T-helper 2 cell (primary cell): ENCODE data around the gene MAP7D1.
"Not testable (repeated sequence)": the region's sequence is repeated elsewhere in the genome, so short reads cannot be mapped to it uniquely, and the experiment has no call there.

Experiments used
- DNase-seq, 5 experiments: peaks; one replicate each; pipeline versions ENCODE4 v3.0.0 to v3.0.0-alpha.2; 2012 to 2022

MAP7D1 gene

GRCh38 chr1:36170643-36171412 lies 14.9 kb downstream of the MAP7D1 start:
- DNase-seq: no peak

DNA sequence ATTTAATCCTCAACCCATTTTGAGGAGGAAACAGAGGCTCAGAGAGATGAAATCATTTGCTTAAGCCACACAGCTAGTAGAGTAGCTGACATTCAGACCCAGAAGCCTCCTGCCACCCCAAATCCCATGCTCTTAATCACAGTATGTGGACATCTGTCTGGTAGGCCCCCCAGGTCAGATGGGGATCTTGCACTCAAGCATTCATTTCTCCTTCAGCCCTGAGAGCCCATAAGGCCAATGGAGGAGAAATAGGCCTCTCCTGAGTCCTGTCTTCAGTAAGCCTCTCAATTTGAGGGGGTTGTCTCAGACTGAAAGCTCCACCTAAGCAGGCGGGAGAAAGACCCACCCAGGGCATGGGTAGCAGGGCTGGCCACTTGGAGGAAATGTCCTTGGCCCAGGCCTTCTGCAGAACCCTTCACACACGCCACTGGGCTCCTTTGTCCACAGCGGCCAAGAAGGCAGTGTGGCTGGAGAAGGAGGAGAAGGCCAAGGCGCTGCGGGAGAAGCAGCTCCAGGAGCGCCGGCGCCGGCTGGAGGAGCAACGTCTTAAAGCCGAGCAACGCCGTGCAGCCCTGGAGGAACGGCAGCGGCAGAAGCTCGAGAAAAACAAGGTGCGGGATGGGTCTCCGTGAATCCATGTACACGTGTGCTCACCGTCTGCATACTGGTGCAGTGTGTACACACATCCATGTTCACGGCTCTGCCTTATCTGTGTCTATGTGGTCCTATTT lies 16.2 kb downstream of the MAP7D1 start:
- no peak for DNase-seq

GRCh38 chr1:36172983-36173382 lies 17.0 kb downstream of the MAP7D1 start:
- DNase-seq: no peak

- DNase-seq: no peak
These were observed 18.8 kb downstream of the MAP7D1 start for GRCh38 chr1:36174713-36175112.

- peak in 1 of 5 experiments; percentile 21 for DNase-seq
These were observed 19.5 kb downstream of the MAP7D1 start for GRCh38 chr1:36175137-36176095.

DNA sequence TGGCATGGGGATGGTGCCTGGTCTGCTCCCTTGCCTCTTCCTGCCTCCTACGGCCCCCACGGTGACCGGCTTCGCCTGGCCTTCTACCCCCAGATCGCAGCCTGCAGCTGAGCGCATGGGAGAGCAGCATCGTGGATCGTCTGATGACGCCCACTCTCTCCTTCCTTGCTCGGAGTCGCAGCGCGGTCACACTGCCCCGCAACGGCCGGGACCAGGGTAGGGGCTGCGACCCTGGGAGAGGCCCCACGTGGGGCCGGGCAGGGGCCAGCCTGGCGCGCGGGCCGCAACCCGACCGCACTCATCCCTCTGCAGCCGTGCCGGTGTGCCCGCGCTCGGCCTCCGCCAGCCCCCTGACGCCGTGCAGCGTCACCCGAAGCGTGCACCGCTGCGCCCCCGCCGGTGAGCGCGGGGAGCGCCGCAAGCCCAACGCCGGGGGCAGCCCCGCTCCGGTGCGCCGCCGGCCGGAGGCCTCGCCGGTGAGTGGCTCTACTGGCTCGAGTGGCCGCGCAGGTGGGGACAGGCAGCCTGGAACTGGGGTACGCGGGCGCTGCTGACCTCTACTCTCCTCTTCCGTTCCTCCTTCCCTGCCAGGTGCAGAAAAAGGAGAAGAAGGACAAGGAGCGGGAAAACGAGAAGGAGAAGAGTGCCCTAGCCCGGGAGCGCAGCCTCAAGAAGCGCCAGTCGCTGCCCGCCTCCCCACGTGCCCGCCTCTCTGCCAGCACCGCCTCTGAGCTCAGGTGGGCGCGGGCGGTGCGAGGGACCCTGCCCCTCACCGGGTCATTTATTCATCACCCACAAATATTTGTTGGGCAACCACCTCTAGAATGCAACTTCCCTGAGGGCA lies 20.4 kb downstream of the MAP7D1 start:
- DNase-seq: no peak

DNA sequence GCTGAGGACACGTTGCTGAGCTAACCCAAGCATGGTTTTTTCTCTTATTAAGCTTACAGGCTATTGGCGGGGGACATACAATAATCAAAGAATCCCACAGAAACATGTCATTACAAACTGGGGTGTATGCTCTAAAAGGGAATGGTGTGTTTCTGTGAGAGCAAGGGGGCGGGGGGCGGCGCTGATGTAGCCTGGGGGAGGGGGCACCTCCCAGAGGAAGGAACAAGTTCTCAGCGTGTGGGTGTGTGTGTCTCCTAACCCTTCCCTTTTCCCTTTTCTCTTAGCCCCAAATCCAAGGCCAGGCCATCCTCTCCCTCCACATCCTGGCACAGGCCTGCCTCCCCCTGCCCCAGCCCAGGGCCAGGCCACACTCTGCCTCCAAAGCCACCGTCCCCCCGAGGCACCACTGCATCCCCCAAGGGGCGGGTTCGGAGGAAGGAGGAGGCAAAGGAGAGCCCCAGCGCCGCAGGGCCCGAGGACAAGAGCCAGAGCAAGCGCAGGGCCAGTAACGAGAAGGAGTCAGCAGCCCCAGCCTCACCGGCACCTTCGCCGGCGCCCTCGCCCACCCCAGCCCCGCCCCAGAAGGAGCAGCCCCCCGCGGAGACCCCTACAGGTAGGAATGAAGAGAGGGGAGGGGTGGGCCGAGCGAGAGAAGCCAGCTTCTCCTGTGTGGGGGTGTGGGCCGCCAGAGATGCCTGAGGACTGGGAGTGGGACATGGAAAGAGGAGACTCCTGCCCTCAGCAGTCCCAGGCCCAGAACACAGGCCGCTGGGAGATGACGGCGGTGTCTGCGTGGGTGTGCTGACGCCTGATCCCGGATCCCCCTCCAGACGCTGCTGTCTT lies 21.9 kb downstream of the MAP7D1 start:
- no peak for DNase-seq

GRCh38 chr1:36178471-36179219 lies 22.7 kb downstream of the MAP7D1 start:
- DNase-seq: no peak

DNA sequence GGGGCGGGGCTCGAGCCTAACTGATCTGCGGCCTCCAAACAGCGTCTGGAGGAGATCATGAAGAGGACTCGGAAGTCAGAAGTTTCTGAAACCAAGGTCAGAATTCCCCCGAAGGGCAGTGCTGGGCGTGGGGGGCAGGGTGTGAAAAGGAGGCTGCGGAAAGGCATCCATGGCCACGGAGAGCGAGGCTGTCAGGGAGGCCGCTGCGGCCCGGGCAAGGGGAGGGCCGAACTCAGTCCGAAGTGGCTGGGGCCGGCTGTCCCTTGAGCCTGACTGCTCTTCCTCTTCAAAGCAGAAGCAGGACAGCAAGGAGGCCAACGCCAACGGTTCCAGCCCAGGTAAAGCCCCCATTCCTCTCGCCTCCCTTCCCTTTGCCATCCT lies 23.2 kb downstream of the MAP7D1 start:
- DNase-seq: no peak

- DNase-seq: no peak
These were observed 26.8 kb downstream of the MAP7D1 start for GRCh38 chr1:36182734-36183133.

GRCh38 chr1:36183309-36183856 lies 27.4 kb downstream of the MAP7D1 start:
- no peak for DNase-seq

GRCh38 chr1:36187800-36188593 lies 32.0 kb downstream of the MAP7D1 start:
- DNase-seq: peak; percentile 41 to 85 (median 69)

- not testable (repeated sequence) for DNase-seq
These were observed 40.8 kb downstream of the MAP7D1 start for GRCh38 chr1:36196805-36197204.

GRCh38 chr1:36198641-36199040 lies 42.7 kb downstream of the MAP7D1 start:
- no peak for DNase-seq

DNA sequence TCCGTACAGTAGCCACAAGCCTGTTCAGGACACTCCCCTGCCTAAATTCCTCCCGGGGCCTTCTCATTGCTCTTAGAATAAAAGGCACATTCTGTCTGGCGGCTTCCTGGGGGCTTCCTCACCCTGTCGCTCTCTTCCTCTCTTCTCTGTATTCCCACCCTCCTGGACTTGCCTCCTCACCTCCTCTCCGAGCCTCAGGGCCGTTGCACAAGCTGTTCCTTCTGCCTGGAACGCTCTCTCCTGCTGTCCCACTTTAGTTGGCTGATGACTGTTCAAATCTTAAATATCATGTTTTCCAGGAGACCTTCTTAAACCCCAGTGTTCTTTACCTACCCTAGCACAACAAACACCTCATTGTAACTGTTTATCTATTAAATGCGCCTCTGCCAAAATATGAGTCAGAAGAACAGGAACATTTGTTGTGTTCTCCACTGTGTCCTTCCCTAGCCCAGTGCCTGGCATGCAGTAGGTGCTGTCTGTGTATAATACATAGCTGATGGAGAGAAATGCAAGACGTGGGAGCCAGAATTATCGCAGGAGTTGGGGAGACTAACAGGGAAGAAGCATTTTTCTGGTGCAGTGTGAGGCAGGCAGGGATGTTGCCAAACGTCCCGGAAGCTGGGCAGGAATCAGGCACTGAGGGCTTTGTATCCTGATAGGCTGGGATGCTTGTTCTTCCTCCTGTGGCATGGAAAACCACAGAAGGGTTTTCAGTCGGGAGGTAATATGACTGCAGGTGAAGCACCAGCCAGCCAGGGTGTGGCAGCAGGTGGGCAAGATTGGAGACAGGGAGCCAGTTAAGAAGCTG lies 44.2 kb downstream of the MAP7D1 start:
- DNase-seq: no peak

GRCh38 chr1:36203027-36203553 lies 47.1 kb downstream of the MAP7D1 start:
- DNase-seq: no peak

GRCh38 chr1:36203554-36204346 lies 47.8 kb downstream of the MAP7D1 start:
- no peak for DNase-seq
